Keratinocyte (primary cell): ENCODE data around the gene CLDN24. TPM values are rescaled to one million over a fixed set of nuclear protein-coding genes. Genes with fewer than 3 reads are reported as not detected.
A peak's percentile ranks its signal among the peaks of the same experiment; 100 is the strongest.

Experiments
- DNase-seq: peaks from one replicate; pipeline ENCODE4 v3.0.0-alpha.2; 2011; ENCODE audit warnings: low read depth, missing footprints, low spot score
- FAIRE-seq: peaks from 2 replicates; lab custom pipeline; 2011; peaks lifted over from hg19 to GRCh38; lab: Jason Lieb, UNC
- H2AFZ ChIP-seq: 2 replicates; pipeline ENCODE4 v1.6.0; 2012; ENCODE audit warnings: low read length, control low read depth, inconsistent platforms; ENCODE audit not compliant: control insufficient read depth
- H3K27ac ChIP-seq: 2 replicates; pipeline ENCODE4 v1.5.1; 2011; ENCODE audit warnings: low read length; ENCODE audit not compliant: control insufficient read depth, insufficient read depth
- H3K27me3 ChIP-seq: 3 replicates; pipeline ENCODE4 v1.6.0; 2011; ENCODE audit warnings: low read length; ENCODE audit not compliant: control insufficient read depth, insufficient read depth; ENCODE audit errors: extremely low read depth
- H3K36me3 ChIP-seq, 2 experiments: 2 replicates in 1 of 2; 3 replicates in 1 of 2; pipeline ENCODE4 v1.5.1; 2011; ENCODE audit warnings: low read length in 2 of 2, mild to moderate bottlenecking in 1 of 2; ENCODE audit not compliant: control insufficient read depth in 2 of 2, insufficient read depth in 2 of 2; ENCODE audit errors: extremely low read depth in 1 of 2
- H3K4me1 ChIP-seq: 3 replicates; pipeline ENCODE4 v1.5.1; 2011; ENCODE audit warnings: low read length; ENCODE audit not compliant: control insufficient read depth, insufficient read depth; ENCODE audit errors: extremely low read depth
- H3K4me2 ChIP-seq: 3 replicates; pipeline ENCODE4 v1.6.0; 2011; ENCODE audit warnings: low read depth, low read length; ENCODE audit not compliant: control insufficient read depth, insufficient read depth; ENCODE audit errors: extremely low read depth
- H3K4me3 ChIP-seq, 3 experiments: fragments of 200-600 bp in 1 of 3; sonication (generic) in 1 of 3; 2 replicates in 2 of 3; 3 replicates in 1 of 3; pipeline ENCODE4 v1.5.1; 2011 to 2016; ENCODE audit warnings: low read length in 3 of 3, mild to moderate bottlenecking in 3 of 3, control low read depth in 2 of 3, inconsistent platforms in 1 of 3, low read depth in 1 of 3, mixed read lengths in 1 of 3, mixed run types in 1 of 3, moderate library complexity in 1 of 3; ENCODE audit not compliant: control insufficient read depth in 2 of 3, insufficient read depth in 2 of 3; ENCODE audit errors: extremely low read depth in 1 of 3
- H3K79me2 ChIP-seq: 2 replicates; pipeline ENCODE4 v1.6.0; 2012; ENCODE audit warnings: low read length; ENCODE audit not compliant: control insufficient read depth, insufficient read depth
- H3K9ac ChIP-seq: 3 replicates; pipeline ENCODE4 v1.6.0; 2011; ENCODE audit warnings: low read length; ENCODE audit not compliant: control insufficient read depth, insufficient read depth; ENCODE audit errors: extremely low read depth
- H3K9me1 ChIP-seq: 3 replicates; pipeline ENCODE4 v1.6.0; 2011; ENCODE audit warnings: low read length; ENCODE audit not compliant: control insufficient read depth, insufficient read depth; ENCODE audit errors: extremely low read depth
- H3K9me3 ChIP-seq: 2 replicates; pipeline ENCODE4 v1.5.1; 2012; ENCODE audit warnings: low read depth, low read length; ENCODE audit not compliant: control insufficient read depth
- H4K20me1 ChIP-seq: 3 replicates; pipeline ENCODE4 v1.6.0; 2011; ENCODE audit warnings: low read length; ENCODE audit not compliant: control insufficient read depth, insufficient read depth; ENCODE audit errors: extremely low read depth
- CTCF ChIP-seq, 3 experiments: IDR thresholded peaks in 1 of 3; conservative IDR thresholded peaks in 1 of 3; optimal IDR thresholded peaks in 1 of 3; 2 replicates in 2 of 3; 3 replicates in 1 of 3; pipeline versions ENCODE3 to v1.5.1; 2011; ENCODE audit warnings: low read length in 3 of 3, mild to moderate bottlenecking in 3 of 3, moderate library complexity in 2 of 3, control low read depth in 1 of 3, inconsistent platforms in 1 of 3; ENCODE audit not compliant: insufficient read depth in 2 of 3; ENCODE audit errors: extremely low read depth in 1 of 3
- EZH2 ChIP-seq: IDR thresholded peaks from one replicate; pipeline ENCODE4 v1.6.1; 2012; ENCODE audit warnings: inconsistent platforms, mild to moderate bottlenecking, low read length, moderate library complexity
- dilution Hi-C: fragments of 300-500 bp; cut with MboI; formaldehyde crosslinking; loops from one replicate; pipeline ENCODE4 v1.7.0; 2020; ENCODE audit warnings: low sequenced_read_pairs; ENCODE audit not compliant: extremely low pct_ligation_motif_present
- polyA plus RNA-seq, 5 experiments: library from polyadenylated mRNA; depleted of rRNA in 3 of 5; stranded (reverse) in 3 of 5; stranded (forward) in 1 of 5; unstranded in 1 of 5; fragments of >200 nt; gene quantifications; 1 replicate in 1 of 5; 2 replicates in 3 of 5; 3 replicates in 1 of 5; pipeline versions ENCODE4 v1.2.1 to v1.2.3, GENCODE V29; 2011 to 2012; ENCODE audit warnings: missing spikeins in 2 of 5, low read depth in 1 of 5, low replicate concordance in 1 of 5

Gene CLDN24
- polyA plus RNA-seq, 1 donor (not counting 4 experiments of a cell fraction or from before 2014, with no cell fraction given): not detected

GRCh38 chr4:183356173-183356830 lies 34.1 kb upstream of the CLDN24 start:
- H2AFZ ChIP-seq: peak overlapping the region; percentile 36
- H3K4me1 ChIP-seq: peaks cover 51% of the 10 kb centered on the region
- DNase-seq (no peak), FAIRE-seq (no peak)
- no peaks in the 10 kb centered on the region for H3K9me1 ChIP-seq
- TF ChIP-seq CTCF (optimal IDR thresholded peaks at IDR 0.05 in 1 of 3, IDR thresholded peaks at IDR 0.05 in 1 of 3, conservative IDR thresholded peaks at IDR 0.05 in 1 of 3; ENCODE audit: extremely low read depth in 1 of 3, insufficient read depth in 2 of 3, low read length in 3 of 3) (no peak), EZH2 (no peak)
- H3K4me3 ChIP-seq: no peak overlapping the region
- H3K9ac ChIP-seq: no peak overlapping the region
- dilution Hi-C loops: no loop called here
- no peaks in the 10 kb centered on the region for H3K36me3 ChIP-seq
- no peaks in the 10 kb centered on the region for H3K9me3 ChIP-seq
- peak overlapping the region; percentile 67 for H3K4me2 ChIP-seq
- no peaks in the 10 kb centered on the region for H4K20me1 ChIP-seq
- H3K27me3 ChIP-seq: no peaks in the 10 kb centered on the region
- no peaks in the 10 kb centered on the region for H3K79me2 ChIP-seq
- H3K27ac ChIP-seq: peak overlapping the region; percentile 39

GRCh38 chr4:183355405-183355804 lies 33.2 kb upstream of the CLDN24 start:
- DNase-seq: no peak
- Histone ChIP-seq H3K4me1 (peaks cover 52% of the 10 kb centered on the region), H3K9me3 (no peaks in the 10 kb centered on the region), H3K36me3 (no peaks in the 10 kb centered on the region), H4K20me1 (no peaks in the 10 kb centered on the region), H3K9me1 (no peaks in the 10 kb centered on the region), H3K27ac (peak overlapping the region; percentile 39), H3K4me3 (no peak overlapping the region), H3K9ac (no peak overlapping the region), H3K79me2 (no peaks in the 10 kb centered on the region), H3K4me2 (peak overlapping the region; percentile 18), H3K27me3 (no peaks in the 10 kb centered on the region), H2AFZ (no peak overlapping the region)
- TF ChIP-seq EZH2 (no peak), CTCF (optimal IDR thresholded peaks at IDR 0.05 in 1 of 3, IDR thresholded peaks at IDR 0.05 in 1 of 3, conservative IDR thresholded peaks at IDR 0.05 in 1 of 3; ENCODE audit: extremely low read depth in 1 of 3, insufficient read depth in 2 of 3, low read length in 3 of 3) (no peak)
- dilution Hi-C loops: no loop called here
- peak; percentile 94 for FAIRE-seq
